Endothelial cell of umbilical vein (primary cell): ENCODE data around the gene FXYD3.

ENCODE experiments used
- CTCF ChIP-seq, 2 donors: IDR thresholded peaks; 1 replicate in 1 of 2; 2 replicates in 1 of 2; pipeline ENCODE4 v1.5.1; 2011; ENCODE audit warnings: low read length in 2 of 2, mild to moderate bottlenecking in 2 of 2, moderate library complexity in 2 of 2, control low read depth in 1 of 2, inconsistent platforms in 1 of 2, low read depth in 1 of 2; ENCODE audit not compliant: insufficient read depth in 1 of 2; ENCODE audit errors: extremely low read depth in 1 of 2
- POLR2AphosphoS5 ChIP-seq: IDR thresholded peaks from 2 replicates; pipeline ENCODE4 v1.6.1; 2012; ENCODE audit warnings: low read depth, mild to moderate bottlenecking, control low read depth, low read length, moderate library complexity; ENCODE audit not compliant: insufficient read depth

GRCh38 chr19:35136231-35136630 is 20.6 kb downstream of the FXYD3 start:
- no peak for TF ChIP-seq CTCF (IDR thresholded peaks at IDR 0.05; ENCODE audit: extremely low read depth in 1 of 2, insufficient read depth in 1 of 2, low read depth in 1 of 2, low read length in 2 of 2)
- TF ChIP-seq POLR2AphosphoS5: no peak
